Stimulated activated CD4-positive, alpha-beta T cell treated with anti-CD3 and anti-CD28 coated beads, Interleukin-15, amount 100 ng/mL, for 24 hours (primary cell): Measurements from ENCODE around the gene C14orf132.
"Not testable (repeated sequence)": the region's sequence is repeated elsewhere in the genome, so short reads cannot be mapped to it uniquely, and the experiment has no call there.

Experiments used
- DNase-seq: peaks from one replicate; pipeline ENCODE4 v3.0.0-alpha.2; 2020

Gene C14orf132

DNA sequence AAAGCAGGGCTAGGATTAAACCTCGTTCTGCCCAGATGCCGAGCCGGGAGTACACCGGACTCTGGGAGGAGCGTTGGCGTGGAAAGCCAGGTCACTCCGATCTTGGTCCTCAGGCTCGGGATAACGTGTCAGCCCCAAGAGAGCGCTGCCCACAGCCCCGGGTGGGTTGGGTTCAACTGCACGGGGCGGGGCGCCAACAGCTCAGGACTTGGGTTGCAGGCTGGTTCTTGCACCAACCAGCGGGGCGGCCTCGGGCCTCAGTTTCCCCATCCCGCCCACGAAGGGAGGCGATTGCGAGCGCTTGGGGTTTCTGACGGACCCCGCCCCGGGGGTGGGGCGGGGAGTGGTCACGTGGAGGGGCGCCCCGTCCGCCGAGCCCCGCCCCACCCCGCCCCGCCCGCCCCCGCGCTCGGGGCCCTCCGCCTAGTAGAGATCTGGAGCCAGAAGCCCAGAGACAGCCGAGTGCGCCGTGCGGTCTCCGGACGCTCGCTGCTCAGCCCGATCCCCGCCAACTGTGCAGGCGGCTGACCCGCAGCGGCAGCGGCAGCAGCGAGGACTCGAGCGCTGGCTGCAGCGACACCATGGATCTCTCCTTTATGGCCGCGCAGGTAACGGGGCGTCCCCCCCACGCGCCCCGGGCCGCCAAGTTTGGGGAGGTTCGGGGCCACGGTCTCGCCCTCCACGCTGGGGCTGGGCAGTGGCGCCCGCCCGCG is at the start of gene C14orf132:
Gene C14orf132 (plus strand): TSS at position 443 of the 713 bp plus-strand sequence. CDS start 139 bp downstream, at position 582.
- DNase-seq, result peak; percentile 78

GRCh38 chr14:95993768-95994592 is 45.2 kb upstream of the C14orf132 start:
- DNase-seq, result peak; percentile 32

DNA sequence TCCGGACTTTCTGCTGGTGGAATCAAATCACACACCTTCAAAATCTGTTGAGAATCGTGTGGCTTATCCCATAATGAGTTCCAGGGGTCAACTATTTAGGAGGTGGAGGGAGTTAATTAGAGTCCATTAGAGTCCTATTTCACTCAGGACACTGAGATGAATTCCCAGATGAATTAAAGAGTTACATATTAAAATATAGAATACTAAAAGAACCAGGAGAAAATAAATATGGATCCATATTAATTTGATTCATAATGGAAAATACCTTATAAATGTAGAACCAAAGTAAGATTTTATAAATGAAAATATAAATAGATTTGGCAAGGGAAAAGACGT is 44.6 kb upstream of the C14orf132 start:
- no peak for DNase-seq

- no peak for DNase-seq
Observed at GRCh38 chr14:95998656-95999055, 40.5 kb upstream of the C14orf132 start.

GRCh38 chr14:96001866-96002497 is 37.2 kb upstream of the C14orf132 start:
- DNase-seq, result no peak

DNA sequence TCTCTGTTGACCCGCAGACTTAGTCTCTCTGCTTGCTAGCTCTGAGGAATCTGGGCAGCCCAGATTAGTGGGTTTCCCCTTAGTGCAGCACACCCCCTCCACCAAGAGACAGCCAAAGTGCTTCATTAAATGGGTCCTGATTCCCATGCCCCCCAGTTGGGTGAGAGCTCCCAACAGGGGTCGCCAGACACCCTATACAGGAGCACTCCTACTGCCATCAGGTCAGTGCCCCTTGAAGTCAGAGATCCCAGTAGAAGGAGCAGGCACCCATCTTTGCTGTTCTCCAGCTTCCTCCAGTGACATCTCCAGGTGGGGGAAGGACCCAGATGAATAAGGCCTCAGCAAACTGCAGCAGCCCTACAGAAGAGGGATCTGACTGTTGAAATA is 36.7 kb upstream of the C14orf132 start:
- no peak for DNase-seq

DNA sequence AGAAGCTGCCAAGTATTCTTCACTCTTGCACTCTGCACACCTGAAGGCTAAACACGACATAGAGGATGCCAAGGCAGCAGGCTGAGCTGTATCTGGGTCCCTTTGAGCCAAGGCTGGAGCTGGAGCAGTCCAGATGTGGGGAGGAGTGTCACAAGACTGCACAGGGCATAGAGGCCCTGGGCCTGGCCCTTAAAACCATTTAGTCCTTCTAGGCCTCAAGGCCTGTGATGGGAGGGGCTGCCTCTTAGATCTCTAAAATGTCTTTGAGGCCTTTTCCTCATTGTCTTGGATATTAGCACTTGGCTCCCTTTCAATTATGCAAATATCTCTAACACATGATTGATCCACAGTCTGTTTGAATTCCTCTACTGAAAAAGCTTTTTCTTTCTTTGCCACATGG is 28.0 kb upstream of the C14orf132 start:
- no peak for DNase-seq

GRCh38 chr14:96011607-96012006 is 27.6 kb upstream of the C14orf132 start:
- DNase-seq, result no peak

- not testable (repeated sequence) for DNase-seq
Observed at GRCh38 chr14:96012757-96013156, 26.4 kb upstream of the C14orf132 start.

DNA sequence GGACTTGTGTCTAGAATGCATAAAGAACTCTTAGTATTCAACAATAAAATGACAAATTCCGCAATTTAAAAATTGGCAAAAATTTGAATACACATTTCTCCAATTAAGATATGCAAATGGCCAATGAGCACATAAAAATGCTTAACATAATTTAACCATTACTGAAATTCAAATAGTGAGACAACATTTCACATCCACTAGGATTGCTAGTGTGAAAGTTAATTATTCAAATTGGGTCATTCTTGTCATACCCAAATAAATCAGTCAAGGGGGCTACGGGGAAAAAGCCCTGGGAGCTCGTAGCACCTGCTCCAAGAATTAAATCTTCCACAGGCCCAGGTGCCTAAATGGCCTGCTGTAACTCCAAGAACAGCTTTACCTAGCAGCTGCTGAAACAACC is 25.0 kb upstream of the C14orf132 start:
- no peak for DNase-seq

DNA sequence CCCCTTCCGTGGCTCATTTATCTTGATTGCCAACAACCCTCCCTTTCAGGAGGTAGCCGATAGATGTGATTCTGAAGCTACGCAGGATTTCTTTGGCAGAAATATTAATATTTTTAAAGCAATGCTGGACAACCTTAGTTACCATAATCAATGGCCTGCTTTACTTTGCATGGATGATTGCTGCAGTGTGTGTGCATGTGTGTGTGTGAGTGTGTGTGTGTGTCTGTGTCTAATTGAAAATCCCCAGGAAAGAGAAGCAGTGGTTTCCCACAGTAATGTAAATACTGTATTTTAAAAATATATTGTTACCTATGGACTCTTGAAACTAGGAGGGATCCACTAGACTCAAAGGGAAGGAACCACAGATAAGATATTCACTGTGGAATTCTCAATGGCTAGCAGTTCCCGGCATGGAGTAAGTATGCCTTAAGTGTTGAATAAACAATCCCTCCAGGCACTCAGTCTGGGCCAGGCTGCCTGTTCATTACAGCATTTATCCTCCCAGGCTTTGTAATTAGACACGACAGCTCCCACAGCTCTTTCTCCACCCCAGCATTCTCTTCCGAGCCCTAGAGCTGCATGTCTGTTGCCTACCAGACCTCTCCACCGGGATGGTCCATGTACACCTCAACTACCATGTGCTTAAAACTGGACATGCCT is 22.5 kb upstream of the C14orf132 start:
- no peak for DNase-seq

DNA sequence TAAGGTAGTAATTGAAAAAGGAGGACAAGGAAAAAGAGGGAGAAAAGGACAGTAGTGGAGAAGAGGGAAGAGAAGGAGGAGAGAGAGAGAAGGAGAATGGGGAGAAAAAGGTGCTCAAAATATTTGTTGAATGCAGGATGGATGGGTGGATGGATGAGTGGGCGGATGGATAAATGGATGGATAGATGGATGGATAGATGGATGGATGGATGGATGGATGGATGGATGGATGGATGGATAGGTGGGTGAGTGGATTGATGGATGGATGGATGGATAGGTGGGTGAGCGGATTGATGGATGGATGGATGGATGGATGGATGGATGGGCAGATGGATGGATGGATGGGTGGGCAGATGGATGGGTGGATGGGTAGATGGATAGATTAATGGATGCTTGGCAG is 21.3 kb upstream of the C14orf132 start:
- no peak for DNase-seq

GRCh38 chr14:96027431-96028355 is 11.5 kb upstream of the C14orf132 start:
- DNase-seq, result no peak

DNA sequence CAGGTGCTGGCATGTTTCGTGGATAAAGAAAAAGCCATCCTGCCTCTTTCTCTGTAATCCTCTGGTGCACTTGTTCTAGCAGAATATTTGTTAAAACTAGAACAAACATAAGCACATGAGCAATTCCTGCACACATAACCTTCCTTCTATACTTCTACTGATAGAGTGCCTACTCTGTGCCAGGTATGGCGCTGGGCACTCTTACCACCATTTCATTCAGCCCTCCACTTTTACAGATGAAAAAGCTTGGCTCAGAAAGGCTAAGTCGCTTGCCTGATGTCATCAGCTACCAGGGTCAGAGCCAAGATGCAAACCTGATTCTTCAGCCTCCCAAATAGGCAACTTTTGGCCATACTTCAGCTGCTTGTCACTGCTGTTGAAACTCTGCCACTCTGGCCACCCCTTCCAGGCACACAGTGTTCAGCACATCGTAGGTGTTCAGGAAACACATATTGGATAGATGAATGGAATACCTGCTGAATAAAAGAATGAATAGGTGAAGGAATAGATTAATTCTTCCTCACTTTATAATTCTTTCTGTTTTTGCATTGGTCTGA is 10.0 kb upstream of the C14orf132 start:
- DNase-seq, result no peak

GRCh38 chr14:96030108-96030760 is 8.9 kb upstream of the C14orf132 start:
- no peak for DNase-seq

DNA sequence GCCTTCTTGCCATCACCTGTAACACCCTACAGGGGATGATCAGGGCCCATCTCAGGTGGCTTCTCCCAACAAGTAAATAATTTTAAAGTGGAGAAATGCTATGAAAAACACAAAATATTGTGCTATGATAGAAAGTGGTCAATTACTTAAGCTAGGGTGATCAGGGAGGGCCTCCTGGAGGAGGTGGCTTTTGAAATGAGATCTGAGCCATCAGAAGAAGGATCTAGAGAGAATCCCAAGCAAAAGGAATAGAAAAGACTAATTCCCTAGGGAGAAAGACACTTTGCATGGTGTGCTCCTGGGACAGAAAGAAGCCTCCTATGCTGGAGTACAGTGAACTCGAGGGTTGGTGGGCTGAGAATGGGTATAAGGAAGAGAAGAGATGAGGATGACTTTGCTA is 7.5 kb upstream of the C14orf132 start:
- no peak for DNase-seq

DNA sequence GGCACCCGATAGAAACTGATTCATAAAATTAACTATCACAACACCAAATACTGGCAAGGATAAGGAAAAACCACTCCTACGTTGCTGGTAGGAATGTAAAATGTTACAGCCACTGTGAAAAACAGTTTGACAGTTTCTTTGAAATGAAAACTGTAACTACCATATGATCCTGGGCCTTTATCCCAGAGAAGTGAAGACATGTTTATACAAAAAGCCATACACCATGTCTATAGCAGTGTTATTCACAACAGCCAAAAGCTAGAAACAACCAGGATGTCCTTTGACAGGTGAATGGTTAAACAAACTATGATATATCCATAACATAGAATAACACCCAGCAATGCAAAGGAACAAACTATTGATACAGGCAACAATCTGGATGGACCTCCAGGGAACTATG is 3.7 kb upstream of the C14orf132 start:
- DNase-seq, result no peak

DNA sequence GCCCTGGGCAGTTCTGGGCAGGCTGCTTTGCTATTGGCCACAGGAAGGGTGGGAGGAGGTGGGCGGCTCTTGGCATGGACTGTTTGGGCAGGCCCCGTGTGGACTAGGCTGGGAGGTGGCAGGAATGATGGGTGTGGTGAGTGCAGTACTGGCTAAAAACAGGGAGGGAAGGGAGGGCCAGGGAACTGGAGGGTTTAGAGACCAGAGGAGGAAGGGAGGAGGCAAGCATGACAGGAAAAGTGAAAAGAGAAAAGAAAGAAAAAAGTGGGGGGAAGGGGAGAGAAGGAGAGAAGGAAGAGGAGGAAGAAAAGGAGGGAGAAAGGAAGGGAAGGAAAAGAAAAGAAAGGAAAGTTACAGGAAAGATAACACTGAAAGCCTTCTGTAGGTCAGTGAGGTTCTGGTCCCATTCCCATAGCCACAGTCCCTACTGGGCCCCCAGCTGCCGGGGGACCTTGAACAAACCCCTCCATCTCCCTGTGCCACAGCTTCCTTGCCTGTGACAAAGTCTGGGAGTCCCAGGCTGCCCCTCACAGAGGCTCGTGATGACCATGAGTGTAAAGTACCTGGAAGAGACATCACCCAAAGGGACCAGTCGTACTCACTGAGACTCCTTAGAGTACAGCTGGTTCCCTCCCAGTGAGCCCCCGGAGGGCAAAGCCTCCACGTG is 1.1 kb upstream of the C14orf132 start:
- DNase-seq, result no peak

GRCh38 chr14:96038558-96038919 is 623 bp upstream of the C14orf132 start:
- peak; percentile 2 for DNase-seq

GRCh38 chr14:96039633-96040311 is 610 bp downstream of the C14orf132 start:
- peak; percentile 37 for DNase-seq
